Osteoblast (primary cell): ENCODE measurements around the gene KLK5. TPM values are rescaled to one million over a fixed set of nuclear protein-coding genes. Genes with fewer than 3 reads are reported as not detected.

Source experiments
- DNase-seq: peaks from one replicate; pipeline ENCODE4 v3.0.0; 2011; ENCODE audit warnings: low spot score, mixed read lengths; ENCODE audit not compliant: insufficient read length; ENCODE audit errors: missing footprints
- H2AFZ ChIP-seq: 2 replicates; pipeline ENCODE4 v1.6.0; 2011; ENCODE audit warnings: mild to moderate bottlenecking, low read length
- H3K27ac ChIP-seq: 2 replicates; pipeline ENCODE4 v1.5.1; 2011; ENCODE audit warnings: mild to moderate bottlenecking, low read depth, low read length, moderate library complexity
- H3K27me3 ChIP-seq: 2 replicates; pipeline ENCODE4 v1.6.0; 2012; ENCODE audit warnings: mild to moderate bottlenecking, control low read depth, inconsistent platforms, low read length, moderate library complexity; ENCODE audit not compliant: insufficient read depth
- H3K36me3 ChIP-seq: 2 replicates; pipeline ENCODE4 v1.5.1; 2011; ENCODE audit warnings: mild to moderate bottlenecking, low read length, control low read depth, moderate library complexity; ENCODE audit not compliant: insufficient read depth
- H3K4me1 ChIP-seq: 2 replicates; pipeline ENCODE4 v1.5.1; 2011; ENCODE audit warnings: mild to moderate bottlenecking, low read length, control low read depth, moderate library complexity; ENCODE audit not compliant: insufficient read depth
- H3K4me2 ChIP-seq: 2 replicates; pipeline ENCODE4 v1.6.0; 2011; ENCODE audit warnings: mild to moderate bottlenecking, low read length; ENCODE audit not compliant: insufficient read depth
- H3K4me3 ChIP-seq: fragments of 200-600 bp; sonication (generic); 3 replicates; pipeline ENCODE4 v1.5.1; 2012; ENCODE audit warnings: mild to moderate bottlenecking, low read length, inconsistent platforms; ENCODE audit not compliant: insufficient read depth
- H3K79me2 ChIP-seq: 2 replicates; pipeline ENCODE4 v1.6.0; 2012; ENCODE audit warnings: mild to moderate bottlenecking, low read length, control low read depth, inconsistent platforms; ENCODE audit not compliant: insufficient read depth
- H3K9me3 ChIP-seq: 2 replicates; pipeline ENCODE4 v1.5.1; 2011; ENCODE audit warnings: low read depth, low read length, control low read depth
- H4K20me1 ChIP-seq: 2 replicates; pipeline ENCODE4 v1.6.0; 2012; ENCODE audit warnings: mild to moderate bottlenecking, low read length, control low read depth; ENCODE audit not compliant: insufficient read depth
- CTCF ChIP-seq: IDR thresholded peaks from 2 replicates; pipeline ENCODE4 v1.5.1; 2011; ENCODE audit warnings: mild to moderate bottlenecking, low read depth, low read length, moderate library complexity; ENCODE audit errors: extremely low read depth
- total RNA-seq: library from RNA; depleted of rRNA; stranded (reverse); fragments of >200 nt; gene quantifications from 2 replicates; pipeline ENCODE4 v1.2.3, GENCODE V29; 2012

The KLK5 gene
- total RNA-seq, 1 donor, result not detected

- Histone ChIP-seq H3K79me2 (no peaks in the 10 kb centered on the region), H3K4me1 (no peaks in the 10 kb centered on the region), H2AFZ (no peak overlapping the region), H3K36me3 (no peaks in the 10 kb centered on the region), H3K27me3 (peaks cover 37% of the 10 kb centered on the region), H3K27ac (no peak overlapping the region), H3K4me3 (no peak overlapping the region), H4K20me1 (no peaks in the 10 kb centered on the region), H3K4me2 (no peak overlapping the region), H3K9me3 (no peaks in the 10 kb centered on the region)
- DNase-seq, result peak; percentile 78
- TF ChIP-seq CTCF, result no peak
Observed at GRCh38 chr19:50912727-50913716, 39.8 kb downstream of the KLK5 start.

GRCh38 chr19:50912102-50912599, 40.7 kb downstream of the KLK5 start:
- H3K36me3 ChIP-seq, result no peaks in the 10 kb centered on the region
- TF ChIP-seq CTCF, result no peak
- H4K20me1 ChIP-seq, result no peaks in the 10 kb centered on the region
- no peaks in the 10 kb centered on the region for H3K4me1 ChIP-seq
- H3K27ac ChIP-seq, result no peak overlapping the region
- no peak overlapping the region for H3K4me2 ChIP-seq
- DNase-seq, result no peak
- H3K4me3 ChIP-seq, result no peak overlapping the region
- H3K79me2 ChIP-seq, result no peaks in the 10 kb centered on the region
- H3K27me3 ChIP-seq, result peaks cover 42% of the 10 kb centered on the region
- H2AFZ ChIP-seq, result no peak overlapping the region
- no peaks in the 10 kb centered on the region for H3K9me3 ChIP-seq

- Histone ChIP-seq H3K36me3 (no peaks in the 10 kb centered on the region), H3K9me3 (no peaks in the 10 kb centered on the region), H3K4me1 (no peaks in the 10 kb centered on the region), H3K79me2 (no peaks in the 10 kb centered on the region), H3K27ac (no peak within 1 kb of the TSS), H3K27me3 (peaks cover 43% of the 10 kb centered on the region), H4K20me1 (no peaks in the 10 kb centered on the region), H3K4me2 (no peak within 1 kb of the TSS), H2AFZ (no peak within 1 kb of the TSS), H3K4me3 (no peak within 1 kb of the TSS)
- TF ChIP-seq CTCF, result no peak
- DNase-seq, result no peak
Observed at GRCh38 chr19:50911206-50912101, 41.4 kb downstream of the KLK5 start, which contains the start of gene KLK4. KLK4 (minus strand) TSS chr19:50911395; CDS start chr19:50910738, 657 bp downstream.
